OCI-LY7 (cell line): ENCODE data around the gene M6PR. TPM values are rescaled to one million over a fixed set of nuclear protein-coding genes. Genes with fewer than 3 reads are reported as not detected.

Source experiments
- Bru-seq: library from RNA; stranded (reverse); fragments of 400-500 nt; gene quantifications from one replicate; lab custom pipeline; 2021; lab: Mats Ljungman, UMichigan
- BruChase-seq, 2 experiments: library from RNA; stranded (reverse); fragments of 400-500 nt; gene quantifications; one replicate each; lab custom pipeline; 2021; lab: Mats Ljungman, UMichigan
- BruUV-seq: library from RNA; stranded (reverse); fragments of 400-500 nt; replicated peaks from 2 replicates; lab custom pipeline; 2021; lab: Mats Ljungman, UMichigan
- CTCF ChIA-PET: fragments of 300-600 bp; sonication (Branson Sonifier 250); formaldehyde crosslinking; loops from one replicate; lab custom pipeline; 2022; ENCODE audit warnings: antibody characterized with exemption; ENCODE audit not compliant: unreplicated experiment; lab: Charles Lee
- POLR2A ChIA-PET: fragments of 300-600 bp; sonication (Branson Sonifier 250); formaldehyde crosslinking; loops from one replicate; lab custom pipeline; 2022; ENCODE audit warnings: antibody characterized with exemption; lab: Charles Lee
- DNase-seq: peaks from one replicate; pipeline ENCODE4 v3.0.0-alpha.2; 2015; ENCODE audit warnings: low spot score
- H2AFZ ChIP-seq: fragments of 200-600 bp; sonication (generic), shearing (Covaris generic); 2 replicates; pipeline ENCODE4 v1.6.1; 2014; ENCODE audit warnings: mild to moderate bottlenecking, antibody characterized with exemption, low read length, moderate library complexity
- H3K27ac ChIP-seq: fragments of 200-600 bp; sonication (generic); 2 replicates; pipeline ENCODE4 v1.5.1; 2014; ENCODE audit warnings: mixed run types, low read depth, mild to moderate bottlenecking, moderate library complexity, low read length, inconsistent platforms; ENCODE audit not compliant: poor library complexity, severe bottlenecking
- H3K36me3 ChIP-seq: fragments of 200-600 bp; sonication (generic); 2 replicates; pipeline ENCODE4 v1.6.1; 2014; ENCODE audit warnings: mild to moderate bottlenecking, antibody characterized with exemption, low read length, moderate library complexity, mixed read lengths; ENCODE audit not compliant: insufficient read depth
- H3K4me1 ChIP-seq: fragments of 200-600 bp; sonication (generic); 2 replicates; pipeline ENCODE4 v1.5.1; 2014; ENCODE audit warnings: mild to moderate bottlenecking, low read length; ENCODE audit not compliant: insufficient read depth, poor library complexity, severe bottlenecking
- H3K4me2 ChIP-seq: fragments of 200-600 bp; sonication (generic); 2 replicates; pipeline ENCODE4 v1.6.1; 2014; ENCODE audit warnings: mild to moderate bottlenecking, low read length
- H3K4me3 ChIP-seq: fragments of 200-600 bp; sonication (generic); 2 replicates; pipeline ENCODE4 v1.5.1; 2014; ENCODE audit warnings: mild to moderate bottlenecking, low read depth, low read length; ENCODE audit not compliant: poor library complexity, severe bottlenecking
- H3K79me2 ChIP-seq: fragments of 200-600 bp; sonication (generic); 2 replicates; pipeline ENCODE4 v1.6.1; 2016; ENCODE audit warnings: low read depth, mild to moderate bottlenecking, low read length, moderate library complexity, mixed read lengths; ENCODE audit not compliant: insufficient read depth
- H3K9me2 ChIP-seq: fragments of 200-600 bp; sonication (generic); 2 replicates; pipeline ENCODE4 v1.6.1; 2016; ENCODE audit warnings: mild to moderate bottlenecking, low read length, mixed read lengths; ENCODE audit not compliant: insufficient read depth
- H3K9me3 ChIP-seq: fragments of 200-600 bp; sonication (generic); 2 replicates; pipeline ENCODE4 v1.6.1; 2014; ENCODE audit warnings: mild to moderate bottlenecking, mixed run types, low read length, mixed read lengths
- H4K20me1 ChIP-seq: fragments of 200-600 bp; sonication (generic); 2 replicates; pipeline ENCODE4 v1.6.1; 2014; ENCODE audit warnings: mild to moderate bottlenecking, antibody characterized with exemption, low read length, moderate library complexity, mixed read lengths; ENCODE audit not compliant: insufficient read depth
- CTCF ChIP-seq: fragments of 200-600 bp; sonication (generic); conservative IDR thresholded peaks from 2 replicates; pipeline ENCODE4 v1.5.1; 2014; ENCODE audit warnings: mild to moderate bottlenecking, antibody characterized with exemption, low read length, moderate library complexity, mixed read lengths
- EZH2phosphoT487 ChIP-seq: fragments of 200-600 bp; sonication (generic); IDR thresholded peaks from 2 replicates; pipeline ENCODE4 v1.6.1; 2018; ENCODE audit warnings: low read depth, borderline replicate concordance, mild to moderate bottlenecking, mixed run types, antibody characterized with exemption, low read length, moderate library complexity, mixed read lengths
- intact Hi-C: fragments of 100-400 bp; cut with micrococcal nuclease; formaldehyde crosslinking; loops from one replicate; pipeline ENCODE4 v1.10.0; 2022; ENCODE audit not compliant: unreplicated experiment
- long read RNA-seq: library from polyadenylated mRNA; stranded (forward); transcript quantifications from one replicate; pipeline ENCODE4 v2.0.0, GENCODE V29; 2022
- total RNA-seq, 2 experiments: library from RNA; depleted of rRNA in 1 of 2; stranded (reverse); fragments of >200 nt in 1 of 2; shearing (Covaris generic) in 1 of 2; gene quantifications; 2 replicates each; pipeline ENCODE4 v1.2.3, GENCODE V29; 2014 to 2022

M6PR gene
- total RNA-seq (2014; rRNA removed; shearing (Covaris generic)) (108 and 142 TPM in 2 replicates), total RNA-seq (2022) (131 and 144 TPM in 2 replicates), Bru-seq, nascent RNA (percentile 93 among the genes with signal in this experiment), BruChase-seq, experiment 1, labeled RNA remaining after a 6-hour chase (percentile 88 among the genes with signal in this experiment), BruChase-seq, experiment 2, labeled RNA remaining after a 2-hour chase (percentile 97 among the genes with signal in this experiment)
- long read RNA-seq, transcript M6PR-201 (7 exons, 2,756 nt) = major isoform, 151 of 200 reads
- long read RNA-seq, partial matches to known transcripts = 27 of 200 reads
- long read RNA-seq, other reads (novel, unspliced or antisense) = 21 of 200 reads

GRCh38 chr12:8949342-8950220 lies at the start of gene M6PR:
TSS of gene M6PR (minus strand) at chr12:8949645. CDS start at chr12:8946404, 3,241 bp downstream.
- Histone ChIP-seq H3K4me1 (peaks cover 28% of the 10 kb centered on the region), H2AFZ (peak within 1 kb of the TSS; percentile 88), H3K4me2 (peak within 1 kb of the TSS; percentile 98), H3K27ac (peak within 1 kb of the TSS; percentile 83), H3K9me2 (no peaks in the 10 kb centered on the region), H3K4me3 (peak within 1 kb of the TSS; percentile 88), H3K36me3 (peaks cover 61% of the 10 kb centered on the region), H4K20me1 (peaks cover 30% of the 10 kb centered on the region), H3K9me3 (peaks cover 26% of the 10 kb centered on the region), H3K79me2 (peaks cover 54% of the 10 kb centered on the region)
- peak; percentile 97 for DNase-seq
- intact Hi-C loops = loop anchor here (2.0 to 5.0 kb wide), 3 partner anchors 37 to 252 kb away; partner anchors contain the start of gene RIMKLB
- ChIA-PET CTCF (interaction anchor here (0.6 kb wide), 1 partner anchor 88 kb away, joined by 3 read pairs; no protein-coding TSS in a partner anchor), POLR2A (interaction anchor here (0.6 to 1.6 kb wide), 12 partner anchors 9 to 1539 kb away, joined by 3 to 8 read pairs (median 3); no protein-coding TSS in a partner anchor)
- peak; percentile 73 for TF ChIP-seq CTCF
- TF ChIP-seq EZH2phosphoT487 = no peak
- no TSS peak for BruUV-seq

- Histone ChIP-seq H3K27ac (no peak overlapping the region), H3K79me2 (no peaks in the 10 kb centered on the region), H3K9me3 (no peaks in the 10 kb centered on the region), H3K4me3 (no peak overlapping the region), H3K36me3 (no peaks in the 10 kb centered on the region), H4K20me1 (no peaks in the 10 kb centered on the region), H3K9me2 (no peaks in the 10 kb centered on the region), H2AFZ (no peak overlapping the region), H3K4me2 (no peak overlapping the region), H3K4me1 (no peaks in the 10 kb centered on the region)
- BruUV-seq = no TSS peak
- intact Hi-C loops = no loop called here
- POLR2A ChIA-PET = no interaction called here
- TF ChIP-seq EZH2phosphoT487 (no peak), CTCF (no peak)
- CTCF ChIA-PET = no interaction called here
- no peak for DNase-seq
These were observed 47.4 kb upstream of the M6PR start for GRCh38 chr12:8996682-8997405.
